HUES64 (cell line): Measurements from ENCODE around the gene TTPAL.
"Not testable (repeated sequence)": the region's sequence is repeated elsewhere in the genome, so short reads cannot be mapped to it uniquely, and the experiment has no call there.

Experiments used
- H3K27ac ChIP-seq: 2 replicates; pipeline ENCODE4 v1.7.0; 2013; ENCODE audit warnings: low read depth, low read length, inconsistent platforms
- H3K27me3 ChIP-seq: 2 replicates; pipeline ENCODE4 v1.6.1; 2013; ENCODE audit warnings: mild to moderate bottlenecking, low read length; ENCODE audit not compliant: insufficient read depth
- H3K36me3 ChIP-seq: 2 replicates; pipeline ENCODE4 v1.6.1; 2013; ENCODE audit warnings: mild to moderate bottlenecking, low read length; ENCODE audit not compliant: insufficient read depth
- H3K4me1 ChIP-seq: 2 replicates; pipeline ENCODE4 v1.6.1; 2013; ENCODE audit warnings: mild to moderate bottlenecking, low read length, moderate library complexity; ENCODE audit not compliant: insufficient read depth
- H3K4me3 ChIP-seq: 2 replicates; pipeline ENCODE4 v1.5.1; 2013; ENCODE audit warnings: mild to moderate bottlenecking, low read length, moderate library complexity
- H3K9ac ChIP-seq: 2 replicates; pipeline ENCODE4 v1.6.1; 2013; ENCODE audit warnings: mild to moderate bottlenecking, low read depth, low read length
- H3K9me3 ChIP-seq: 2 replicates; pipeline ENCODE4 v1.6.1; 2013; ENCODE audit warnings: low read depth, low read length; ENCODE audit not compliant: insufficient read depth
- WGBS: fragments of 150-250, 120-280 bp; methylation state at CpG from one replicate; pipeline ENCODE4 v1.1.7; 2013; ENCODE audit warnings: missing lambda C conversion rate; 5-methylcytosine and 5-hydroxymethylcytosine counted together

Gene TTPAL

DNA sequence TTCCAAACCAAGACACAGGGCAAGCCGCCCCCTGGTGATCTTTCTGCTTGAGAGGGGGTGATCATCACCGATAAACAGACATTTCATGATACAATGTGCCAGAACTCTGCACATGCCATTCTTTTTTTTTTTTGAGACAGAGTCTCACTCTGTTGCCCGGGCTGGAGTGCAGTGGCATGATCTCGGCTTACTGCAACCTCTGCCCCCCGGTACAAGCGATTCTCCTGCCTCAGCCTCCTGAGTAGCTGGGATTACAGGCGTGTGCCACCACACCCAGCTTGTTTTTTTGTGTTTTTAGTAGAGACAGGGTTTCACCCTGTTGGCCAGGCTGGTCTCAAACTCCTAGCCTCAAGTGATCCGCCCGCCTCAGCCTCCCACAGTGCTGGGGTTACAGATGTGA lies 3.4 kb upstream of the TTPAL start:
- 91% methylated on average over 9 of the region's 9 CpGs for WGBS
- H3K4me1 ChIP-seq: peaks cover 13% of the 10 kb centered on the region; the same call in 1 of the 2 replicates
- not testable (repeated sequence) for H3K4me3 ChIP-seq, H3K36me3 ChIP-seq, H3K9ac ChIP-seq, H3K27ac ChIP-seq, H3K27me3 ChIP-seq, H3K9me3 ChIP-seq

DNA sequence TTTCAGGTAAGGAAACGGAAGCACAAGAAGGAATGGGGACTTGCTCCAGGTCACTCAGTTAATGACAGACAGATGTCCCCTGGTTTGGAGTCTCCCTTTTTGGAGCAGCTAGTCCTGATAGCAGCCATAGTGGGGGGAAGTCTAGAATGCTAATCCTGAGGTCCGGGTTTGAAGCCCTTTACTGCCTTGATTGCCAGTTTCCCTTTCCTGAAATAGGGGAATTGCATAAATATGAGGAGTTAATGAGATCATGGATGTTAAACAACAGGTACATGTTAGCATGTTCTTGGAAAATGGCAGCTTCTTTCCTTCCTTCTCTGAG lies 341 bp upstream of the TTPAL start:
- WGBS: 45% methylated on average over 2 of the region's 2 CpGs
- Histone ChIP-seq H3K27ac (no peak overlapping the region), H3K36me3 (peaks cover 5% of the 10 kb centered on the region; the same call in 1 of the 2 replicates), H3K27me3 (no peaks in the 10 kb centered on the region), H3K4me3 (peak overlapping the region; percentile 83), H3K9ac (peak overlapping the region; percentile 81; the same call in 1 of the 2 replicates), H3K4me1 (peaks cover 10% of the 10 kb centered on the region; the same call in 1 of the 2 replicates), H3K9me3 (no peaks in the 10 kb centered on the region)

DNA sequence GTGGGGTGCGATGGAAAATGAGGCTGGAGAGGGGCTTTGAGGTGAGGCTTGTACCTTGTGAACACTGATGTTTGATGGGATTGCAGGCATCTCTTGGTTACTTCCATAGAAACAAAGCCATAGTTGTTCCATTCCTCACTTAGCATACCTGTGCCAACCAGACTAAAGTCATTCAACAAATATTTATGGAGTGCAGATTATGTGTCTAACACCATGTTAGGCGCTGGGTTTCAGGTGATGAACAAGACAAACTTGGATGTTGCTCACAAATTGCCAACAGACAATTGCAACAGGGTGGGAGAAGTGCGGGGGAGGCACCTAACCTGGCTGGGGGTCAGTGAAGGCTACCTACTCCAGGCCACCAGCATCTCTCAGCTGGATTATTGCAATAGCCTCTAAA lies 1.5 kb downstream of the TTPAL start:
- no peak overlapping the region for H3K27ac ChIP-seq
- no peaks in the 10 kb centered on the region for H3K9me3 ChIP-seq
- 93% methylated on average over 3 of the region's 3 CpGs for WGBS
- H3K4me3 ChIP-seq: no peak overlapping the region; the same call in 1 of the 2 replicates
- no peak overlapping the region for H3K9ac ChIP-seq
- H3K36me3 ChIP-seq: peaks cover 22% of the 10 kb centered on the region
- H3K27me3 ChIP-seq: no peaks in the 10 kb centered on the region
- peaks cover 10% of the 10 kb centered on the region; the same call in 1 of the 2 replicates for H3K4me1 ChIP-seq

DNA sequence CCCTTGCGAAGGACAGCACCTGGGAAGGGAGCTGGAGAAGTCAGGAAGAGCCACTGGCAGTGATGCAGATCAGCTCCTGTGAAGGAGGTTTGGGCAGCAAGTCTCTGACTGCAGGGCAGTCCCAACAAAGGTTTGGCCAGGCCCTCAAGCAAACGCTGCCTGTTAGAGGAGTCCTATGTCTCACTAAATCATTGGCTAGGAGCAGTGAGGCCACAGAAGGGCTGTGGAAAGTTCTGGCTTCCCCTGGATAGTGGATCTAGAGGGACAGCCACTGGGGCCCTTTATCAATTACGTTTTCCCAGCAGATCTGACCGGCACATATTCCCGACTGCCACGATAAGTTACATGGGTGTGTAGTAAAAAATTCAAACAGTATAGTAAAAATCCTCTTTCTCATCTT lies 2.5 kb downstream of the TTPAL start:
- Histone ChIP-seq H3K27ac (no peak overlapping the region), H3K9me3 (no peaks in the 10 kb centered on the region), H3K36me3 (peaks cover 27% of the 10 kb centered on the region), H3K9ac (no peak overlapping the region), H3K4me3 (no peak overlapping the region), H3K27me3 (no peaks in the 10 kb centered on the region), H3K4me1 (peaks cover 10% of the 10 kb centered on the region; the same call in 1 of the 2 replicates)
- 89% methylated on average over 3 of the region's 6 CpGs for WGBS

DNA sequence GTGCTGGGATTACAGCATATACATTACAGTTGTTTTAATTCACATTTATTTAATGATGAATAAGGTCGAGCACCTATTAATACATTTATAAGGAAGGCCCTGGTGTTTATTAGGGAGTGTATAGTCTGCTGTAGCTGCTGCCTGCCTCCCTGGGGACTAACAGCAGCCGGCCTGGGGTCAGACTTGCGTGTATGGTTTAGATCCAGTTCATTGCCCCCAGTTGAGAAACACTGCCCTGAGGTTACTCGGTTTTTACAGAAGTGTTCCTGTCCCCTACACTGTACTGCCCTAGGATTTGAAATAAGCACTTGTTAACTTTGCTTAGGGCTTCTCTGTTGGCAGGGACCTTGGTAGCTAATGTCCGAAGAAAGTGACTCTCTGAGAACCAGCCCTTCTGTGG lies 4.0 kb downstream of the TTPAL start:
- peaks cover 40% of the 10 kb centered on the region for H3K36me3 ChIP-seq
- WGBS: 93% methylated on average over 4 of the region's 5 CpGs
- H3K27me3 ChIP-seq: no peaks in the 10 kb centered on the region
- no peak overlapping the region for H3K4me3 ChIP-seq
- no peak overlapping the region for H3K27ac ChIP-seq
- no peak overlapping the region for H3K9ac ChIP-seq
- H3K4me1 ChIP-seq: peaks cover 10% of the 10 kb centered on the region; the same call in 1 of the 2 replicates
- H3K9me3 ChIP-seq: no peaks in the 10 kb centered on the region

DNA sequence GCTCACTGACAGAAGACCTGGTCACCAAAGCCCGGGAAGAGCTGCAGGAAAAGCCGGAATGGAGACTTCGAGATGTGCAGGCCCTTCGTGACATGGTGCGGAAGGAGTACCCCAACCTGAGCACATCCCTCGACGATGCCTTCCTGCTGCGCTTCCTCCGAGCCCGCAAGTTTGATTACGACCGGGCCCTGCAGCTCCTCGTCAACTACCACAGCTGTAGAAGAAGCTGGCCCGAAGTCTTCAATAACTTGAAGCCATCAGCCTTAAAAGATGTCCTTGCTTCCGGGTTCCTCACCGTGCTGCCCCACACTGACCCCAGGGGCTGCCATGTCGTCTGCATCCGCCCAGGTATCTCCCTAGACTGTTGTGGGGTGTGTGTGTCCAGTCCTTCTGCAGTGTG lies 4.4 kb downstream of the TTPAL start:
- peaks cover 40% of the 10 kb centered on the region for H3K36me3 ChIP-seq
- H3K9me3 ChIP-seq: no peaks in the 10 kb centered on the region
- no peaks in the 10 kb centered on the region for H3K27me3 ChIP-seq
- H3K4me1 ChIP-seq: peaks cover 10% of the 10 kb centered on the region; the same call in 1 of the 2 replicates
- 97% methylated on average over 18 of the region's 18 CpGs for WGBS
- no peak overlapping the region for H3K9ac ChIP-seq
- H3K27ac ChIP-seq: no peak overlapping the region
- H3K4me3 ChIP-seq: no peak overlapping the region

DNA sequence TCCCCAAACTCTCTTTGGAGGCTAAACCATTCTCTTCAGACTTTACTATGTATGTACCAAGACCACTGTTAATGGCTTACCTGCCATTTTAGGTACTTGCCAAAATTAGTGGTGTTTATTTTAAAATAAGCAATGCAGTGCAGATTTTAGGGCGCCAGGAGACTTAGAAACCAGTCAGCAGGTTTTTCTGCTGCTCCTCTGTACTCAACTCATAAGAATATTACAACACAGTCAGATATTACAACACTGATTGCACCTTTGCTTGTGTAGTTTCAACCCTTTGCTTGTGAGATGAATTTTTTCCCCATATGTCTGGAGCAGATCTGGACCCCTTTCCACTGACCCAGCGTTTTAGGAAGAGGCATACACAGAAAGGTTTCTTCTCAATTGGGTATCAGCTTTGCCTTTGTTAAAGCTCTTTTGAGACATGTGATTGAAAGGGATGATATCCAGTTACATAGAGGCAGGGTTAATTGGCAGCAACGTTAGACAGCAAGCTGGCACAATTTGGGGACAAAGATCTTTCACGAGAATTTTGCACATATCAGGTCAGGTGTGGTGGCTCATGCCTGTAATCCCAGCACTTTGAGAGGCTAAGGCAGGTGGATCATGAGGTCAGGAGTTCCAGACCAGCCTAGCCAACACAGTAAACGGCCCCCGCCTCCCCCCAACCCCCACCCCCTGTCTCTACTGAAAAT lies 6.2 kb downstream of the TTPAL start:
- 89% methylated on average over 5 of the region's 6 CpGs for WGBS
- Histone ChIP-seq H3K9ac (no peak overlapping the region), H3K9me3 (no peaks in the 10 kb centered on the region), H3K36me3 (peaks cover 51% of the 10 kb centered on the region), H3K27me3 (no peaks in the 10 kb centered on the region), H3K4me3 (no peak overlapping the region), H3K27ac (no peak overlapping the region), H3K4me1 (peaks cover 1% of the 10 kb centered on the region; the same call in 1 of the 2 replicates)

DNA sequence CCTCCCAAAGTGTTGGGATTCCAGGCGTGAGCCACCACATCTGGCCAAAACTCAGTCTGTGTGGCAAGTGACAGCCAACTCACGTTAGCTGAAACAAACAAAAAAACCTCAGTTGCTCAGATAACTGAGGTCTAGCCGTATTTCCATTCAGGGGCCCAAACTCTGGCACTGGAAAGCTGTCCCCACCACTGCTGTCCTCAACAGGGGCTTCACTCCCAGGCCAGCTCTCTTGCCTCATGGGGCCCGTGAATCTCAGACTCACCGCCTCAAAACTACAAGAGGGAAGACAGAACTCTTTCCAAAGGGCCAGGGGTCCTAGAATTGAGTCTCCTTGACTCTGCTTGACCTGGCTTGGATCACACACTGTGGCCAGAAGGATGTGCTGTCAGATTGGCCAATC lies 7.4 kb downstream of the TTPAL start:
- 94% methylated on average over 5 of the region's 5 CpGs for WGBS
- Histone ChIP-seq H3K9ac (no peak overlapping the region), H3K4me1 (no peaks in the 10 kb centered on the region), H3K27ac (no peak overlapping the region), H3K27me3 (no peaks in the 10 kb centered on the region), H3K36me3 (peaks cover 59% of the 10 kb centered on the region), H3K9me3 (no peaks in the 10 kb centered on the region), H3K4me3 (no peak overlapping the region)

DNA sequence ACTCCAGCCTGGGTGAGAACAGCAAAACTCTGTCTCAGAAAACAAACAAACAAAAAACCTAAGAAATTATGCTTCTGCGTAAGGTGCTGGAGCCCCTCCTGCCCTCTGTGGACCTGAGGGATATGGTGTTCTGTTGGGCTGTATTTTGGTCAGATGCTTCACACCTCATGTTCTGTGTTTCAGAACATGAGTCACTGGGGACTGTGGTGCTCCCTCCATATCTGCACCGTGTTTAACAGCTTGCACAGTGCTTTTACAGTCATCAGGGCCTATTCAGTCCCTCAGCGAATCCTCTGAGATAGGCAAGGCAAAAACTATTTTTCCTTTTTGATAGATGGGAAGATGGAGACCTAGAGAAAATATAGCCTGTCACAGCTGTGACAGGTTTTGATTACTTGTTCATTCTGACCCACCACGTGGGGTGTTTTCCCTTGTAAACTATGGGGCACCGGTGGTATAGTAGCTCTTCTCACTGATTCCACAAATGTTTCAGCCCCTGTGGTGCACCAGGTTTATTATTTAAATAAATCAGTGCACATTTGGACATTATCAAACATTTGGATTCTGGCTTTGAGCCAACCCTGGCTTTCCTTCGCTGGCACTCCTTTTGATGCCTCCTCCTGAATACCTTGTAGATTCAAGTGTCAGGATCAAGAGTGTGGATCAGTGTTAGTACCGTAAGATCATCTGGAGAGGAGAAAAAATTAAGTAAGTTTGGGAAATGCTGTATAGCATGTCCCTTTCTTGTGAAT lies 9.6 kb downstream of the TTPAL start:
- Histone ChIP-seq H3K4me1 (no peaks in the 10 kb centered on the region), H3K9me3 (no peaks in the 10 kb centered on the region), H3K27ac (no peak overlapping the region), H3K4me3 (no peak overlapping the region), H3K9ac (no peak overlapping the region), H3K36me3 (peaks cover 76% of the 10 kb centered on the region), H3K27me3 (no peaks in the 10 kb centered on the region)
- WGBS: 95% methylated on average over 7 of the region's 7 CpGs

DNA sequence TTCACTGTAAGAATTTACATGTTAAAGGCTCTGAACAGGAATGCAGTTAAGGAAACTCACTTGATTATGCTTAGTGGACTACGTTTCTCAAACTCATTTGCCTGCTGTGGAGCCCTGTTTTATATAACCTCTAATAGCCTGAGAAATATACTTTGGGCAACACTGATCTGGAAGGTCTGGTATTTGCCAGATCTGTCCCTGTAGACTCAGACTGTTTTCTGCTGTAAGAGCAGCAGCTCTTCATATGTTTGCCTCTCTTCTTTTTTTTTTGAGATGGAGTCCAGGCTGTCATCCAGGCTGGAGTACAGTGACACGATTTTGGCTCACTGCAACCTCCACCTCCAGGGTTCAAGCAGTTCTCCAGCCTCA lies 10.1 kb downstream of the TTPAL start:
- Histone ChIP-seq H3K4me1 (no peaks in the 10 kb centered on the region), H3K27me3 (no peaks in the 10 kb centered on the region), H3K9me3 (no peaks in the 10 kb centered on the region), H3K27ac (no peak overlapping the region), H3K4me3 (no peak overlapping the region), H3K9ac (no peak overlapping the region), H3K36me3 (peaks cover 75% of the 10 kb centered on the region)
- 87% methylated on average over 2 of the region's 2 CpGs for WGBS

DNA sequence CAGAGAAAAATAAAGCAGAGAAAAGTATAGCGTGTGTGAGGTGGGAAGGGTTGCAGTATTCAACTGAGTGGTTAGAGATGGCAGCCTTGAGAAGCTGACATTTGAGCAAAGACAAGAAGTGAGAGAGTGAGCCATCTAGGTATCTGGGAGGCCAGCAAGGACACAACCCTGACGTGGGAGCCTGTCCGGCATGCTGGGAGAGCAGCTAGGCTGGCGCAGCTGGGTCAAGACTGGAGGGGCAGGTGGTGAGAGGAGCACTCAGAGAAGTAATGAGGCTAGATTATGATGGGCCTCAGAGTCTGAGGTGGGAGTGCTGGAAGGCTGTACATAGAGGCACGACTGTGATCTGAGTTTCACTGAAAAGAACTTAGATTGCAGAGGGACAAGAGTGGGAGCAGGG lies 12.9 kb downstream of the TTPAL start:
- H3K27ac ChIP-seq: no peak overlapping the region
- no peaks in the 10 kb centered on the region for H3K9me3 ChIP-seq
- no peak overlapping the region for H3K9ac ChIP-seq
- no peak overlapping the region for H3K4me3 ChIP-seq
- no peaks in the 10 kb centered on the region for H3K4me1 ChIP-seq
- 93% methylated on average over 5 of the region's 5 CpGs for WGBS
- peaks cover 73% of the 10 kb centered on the region for H3K36me3 ChIP-seq
- H3K27me3 ChIP-seq: no peaks in the 10 kb centered on the region
